ENCODE results near the gene RTRAF. TPM values are rescaled to one million over a fixed set of nuclear protein-coding genes. Genes with fewer than 3 reads are reported as not detected.

RTRAF gene
- total and polyA plus RNA-seq, 10 of the 15 experiments (the other 5 are each of a cell fraction or from before 2014, with no cell fraction given): 248 to 540 (median 368) TPM

- TF ChIP-seq MLLT1 (IDR thresholded peaks at IDR 0.05) (no peak), SMC3 (IDR thresholded peaks at IDR 0.05; ENCODE audit: borderline replicate concordance, low read length) (peak; percentile 52; the same call in 1 of the 2 replicates), CBFB (IDR thresholded peaks at IDR 0.05; ENCODE audit: low read depth) (peak; percentile 54; the same call in 1 of the 2 replicates), YY1 (IDR thresholded peaks at IDR 0.05; ENCODE audit: low read depth, low read length) (no peak), RB1 (IDR thresholded peaks at IDR 0.05; ENCODE audit: borderline replicate concordance) (no peak), SREBF2 (IDR thresholded peaks at IDR 0.05; ENCODE audit: low read length) (no peak)
Observed at GRCh38 chr14:51996148-51996746, 6.9 kb downstream of the RTRAF start (continued).

GRCh38 chr14:51998348-51998747 is 9.0 kb downstream of the RTRAF start:
- CTCF ChIA-PET: no interaction called here
- FAIRE-seq: no peak
- no peak for TF ChIP-seq BCLAF1 (IDR thresholded peaks at IDR 0.05)
- no peak for TF ChIP-seq RUNX3 (IDR thresholded peaks at IDR 0.05; ENCODE audit: low read length)
- no peak for TF ChIP-seq IKZF1 (conservative IDR thresholded peaks at IDR 0.05)
- TF ChIP-seq E2F4 (IDR thresholded peaks at IDR 0.05; ENCODE audit: low read depth, low read length): no peak
- TF ChIP-seq PAX8 (IDR thresholded peaks at IDR 0.05): no peak
- TF ChIP-seq POU2F2 (IDR thresholded peaks at IDR 0.05; ENCODE audit: borderline replicate concordance, low read depth, low read length): no peak
- TF ChIP-seq YY1 (IDR thresholded peaks at IDR 0.05; ENCODE audit: low read depth, low read length): no peak
- no peak for TF ChIP-seq SIN3A (IDR thresholded peaks at IDR 0.05; ENCODE audit: low read depth, low read length)
- no peak for TF ChIP-seq SUPT20H (IDR thresholded peaks at IDR 0.05; ENCODE audit: borderline replicate concordance, control insufficient read depth, low read depth, low read length)
- TF ChIP-seq YBX1 (IDR thresholded peaks at IDR 0.05): no peak
- TF ChIP-seq BMI1 (IDR thresholded peaks at IDR 0.05; ENCODE audit: borderline replicate concordance): no peak
- no peak for TF ChIP-seq EGR1 (IDR thresholded peaks at IDR 0.05; ENCODE audit: borderline replicate concordance in 1 of 2, low read depth in 2 of 2, low read length in 2 of 2)
- TF ChIP-seq KLF5 (IDR thresholded peaks at IDR 0.05; ENCODE audit: partially characterized antibody): no peak
- TF ChIP-seq HCFC1 (IDR thresholded peaks at IDR 0.05; ENCODE audit: low read length): no peak
- no peak for TF ChIP-seq NFIC (IDR thresholded peaks at IDR 0.05; ENCODE audit: low read depth, low read length)

More at GRCh38 chr14:51998348-51998747, 9.0 kb downstream of the RTRAF start:
- SMC1A ChIA-PET (ENCODE audit: uncharacterized antibody, unreplicated experiment): interaction anchor here (0.8 to 1.1 kb wide), 5 partner anchors 12 to 302 kb away, joined by 3 read pairs; no protein-coding TSS in a partner anchor
- H3K9ac ChIP-seq (ENCODE audit: control insufficient read depth, insufficient read depth, low read length): no peak overlapping the region
- POLR2A ChIA-PET: no interaction called here
- H2AFZ ChIP-seq (ENCODE audit: control insufficient read depth, low read depth, low read length): no peak overlapping the region
- H3K4me2 ChIP-seq (ENCODE audit: control insufficient read depth, insufficient read depth): no peak overlapping the region
- peaks cover 5 to 34% of the 10 kb centered on the region in 2 experiments for H3K36me3 ChIP-seq (ENCODE audit: control insufficient read depth in 2 of 2, insufficient read depth in 2 of 2, low read length in 1 of 2)
- no peaks in the 10 kb centered on the region; the same call in 1 of the 2 replicates for H3K4me1 ChIP-seq (ENCODE audit: control insufficient read depth, insufficient read depth, low read length)
- peaks cover 16% of the 10 kb centered on the region for H3K79me2 ChIP-seq (ENCODE audit: control insufficient read depth, insufficient read depth, low read length)
- no peaks in the 10 kb centered on the region for H3K9me3 ChIP-seq (replicated peaks; ENCODE audit: control insufficient read depth, insufficient read depth, low read length)
- H4K20me1 ChIP-seq (ENCODE audit: control insufficient read depth, insufficient read depth): no peaks in the 10 kb centered on the region; the same call in 1 of the 2 replicates
- H3K4me3 ChIP-seq: no peak overlapping the region
- in situ Hi-C loops (cut with MboI): no loop called here
- no peak overlapping the region for H3K27ac ChIP-seq (ENCODE audit: control insufficient read depth, insufficient read depth)
- ATAC-seq (no peak), DNase-seq (ENCODE audit: low read depth, low spot score) (no peak)
- intact Hi-C loops (cut with micrococcal nuclease; ENCODE audit: unreplicated experiment): loop anchor here (5.0 to 10.0 kb wide), 2 partner anchors 274 to 476 kb away; no protein-coding TSS in a partner anchor
- BruUV-seq (replicated peaks): no TSS peak
- RAD21 ChIA-PET (ENCODE audit: unreplicated experiment): no interaction called here
- no peaks in the 10 kb centered on the region for H3K27me3 ChIP-seq (replicated peaks in 1 of 2; ENCODE audit: control insufficient read depth in 2 of 2, insufficient read depth in 2 of 2, low read length in 1 of 2)
